ENCODE measurements around the gene CLDN18.

Gene CLDN18
- total RNA-seq: 0 reads per million in 2 donors

DNA sequence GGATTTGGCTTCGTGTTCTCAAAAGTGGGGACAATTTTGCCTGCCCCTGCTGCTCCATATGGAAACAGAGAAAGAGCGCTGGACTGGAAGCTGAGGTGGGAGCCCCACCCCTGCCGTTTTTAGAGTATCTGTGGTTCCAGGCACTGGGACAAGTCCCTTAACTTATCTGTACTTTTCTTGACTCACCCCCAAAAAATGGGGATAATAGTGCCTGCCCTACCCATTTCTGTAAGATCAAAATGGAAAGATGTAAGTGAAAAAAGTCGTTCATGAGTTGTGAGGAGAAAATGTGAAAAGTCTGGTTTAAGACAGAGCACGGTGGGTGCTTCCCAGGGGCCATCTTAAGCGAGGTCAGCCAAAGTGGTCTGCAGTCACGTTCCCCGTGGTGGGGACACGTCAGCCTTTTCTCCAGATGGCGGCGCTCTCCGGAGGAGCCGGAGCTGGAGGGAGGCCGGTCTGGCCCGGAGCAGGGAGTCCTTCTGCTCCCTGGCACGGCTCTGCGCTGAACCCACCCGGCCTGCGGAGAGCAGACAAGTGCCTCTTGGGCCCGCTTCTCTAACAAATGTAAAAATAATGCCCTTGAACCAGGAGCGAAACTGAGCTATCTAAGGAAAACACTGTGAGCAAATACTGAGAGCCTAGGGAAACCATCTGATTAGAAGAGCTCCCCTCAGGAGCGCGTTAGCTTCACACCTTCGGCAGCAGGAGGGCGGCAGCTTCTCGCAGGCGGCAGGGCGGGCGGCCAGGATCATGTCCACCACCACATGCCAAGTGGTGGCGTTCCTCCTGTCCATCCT is at the start of gene CLDN18:
CLDN18 (plus strand) TSS at position 690 of the 797 bp plus-strand sequence; CDS start at position 751, 61 bp downstream.
- DNase-seq: no peak

DNA sequence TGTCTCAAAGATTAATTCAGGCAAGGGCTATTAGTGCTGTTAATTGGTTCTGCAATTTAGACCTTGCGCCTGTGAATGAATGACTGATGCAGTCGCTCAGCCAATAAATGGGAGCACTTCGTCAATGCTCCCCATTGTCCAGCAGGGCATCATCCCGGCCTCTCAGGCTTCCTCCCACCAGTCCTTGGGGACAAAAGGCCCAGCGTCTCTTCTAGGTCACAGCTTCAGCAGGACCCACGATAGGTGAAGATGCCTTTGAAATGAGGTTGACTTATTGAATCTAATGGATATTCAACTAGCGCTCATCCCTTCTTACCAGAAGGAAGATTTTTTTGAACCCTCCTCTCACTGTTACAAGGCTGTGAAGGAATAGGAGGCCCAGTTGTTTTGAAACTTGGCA is 47.7 kb upstream of the CLDN18 start:
- no peak for DNase-seq

DNA sequence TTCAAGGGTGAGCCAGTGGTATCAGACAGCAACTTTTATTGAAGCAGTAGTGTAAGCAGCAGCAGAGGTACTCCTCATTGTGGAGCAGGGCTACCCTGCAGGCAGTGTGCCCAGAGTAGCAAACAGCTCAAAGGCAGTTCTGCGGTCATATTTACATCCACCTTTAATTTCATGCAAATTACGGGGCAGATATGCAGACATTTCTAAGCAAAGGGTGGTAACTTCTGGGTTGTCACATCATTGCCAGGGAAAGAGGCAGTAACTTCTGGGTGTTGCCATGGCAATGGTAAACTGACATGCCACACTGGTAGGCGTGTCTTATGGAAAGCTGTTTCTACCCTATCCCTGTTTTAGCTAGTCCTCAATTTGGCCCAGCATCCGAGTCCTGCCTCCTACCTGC is 46.5 kb upstream of the CLDN18 start:
- no peak for DNase-seq

DNA sequence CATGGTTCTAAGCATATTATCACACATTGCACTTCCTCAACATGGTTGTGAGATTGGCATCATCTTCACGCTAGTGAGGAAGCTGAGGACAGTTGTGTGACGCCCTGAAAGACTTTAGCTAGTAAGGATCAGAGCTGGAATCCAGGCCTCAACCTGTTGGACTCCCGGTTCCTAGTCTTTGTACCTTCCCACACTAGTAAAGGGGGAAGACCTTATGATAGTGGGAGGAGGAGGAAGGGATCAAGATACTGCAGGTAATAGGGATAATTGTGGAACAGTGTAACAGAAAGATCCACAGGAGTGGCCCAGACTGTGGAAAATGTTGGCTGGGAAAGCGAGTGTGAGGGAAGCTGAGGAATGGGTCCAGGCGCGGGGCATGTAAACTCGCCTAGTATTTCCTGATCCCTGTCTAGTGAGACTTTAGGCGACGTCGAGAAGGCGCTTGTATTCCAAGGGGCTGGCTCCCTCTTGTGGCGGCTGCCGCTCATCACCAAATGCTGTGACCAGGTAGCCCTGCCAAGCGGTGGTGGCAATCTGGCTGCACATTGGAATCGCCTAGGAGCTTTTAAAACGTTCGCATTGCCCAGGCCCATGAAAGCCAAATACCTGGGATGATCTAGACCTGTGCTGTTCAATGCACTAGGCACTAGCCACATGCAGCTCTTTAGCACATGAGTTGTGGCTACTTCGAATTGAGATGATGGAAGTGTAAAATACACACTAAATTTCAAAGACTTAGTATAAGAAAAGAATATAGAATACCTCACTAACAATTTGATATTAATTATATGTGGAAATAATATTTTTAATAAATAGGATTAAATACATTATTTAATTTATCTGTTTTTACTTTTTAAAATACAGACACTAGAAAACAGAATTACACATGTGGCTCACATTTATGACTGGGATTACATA is 38.8 kb upstream of the CLDN18 start:
- peak in 3 of 5 experiments; percentile 10 to 43 (median 30) for DNase-seq

DNA sequence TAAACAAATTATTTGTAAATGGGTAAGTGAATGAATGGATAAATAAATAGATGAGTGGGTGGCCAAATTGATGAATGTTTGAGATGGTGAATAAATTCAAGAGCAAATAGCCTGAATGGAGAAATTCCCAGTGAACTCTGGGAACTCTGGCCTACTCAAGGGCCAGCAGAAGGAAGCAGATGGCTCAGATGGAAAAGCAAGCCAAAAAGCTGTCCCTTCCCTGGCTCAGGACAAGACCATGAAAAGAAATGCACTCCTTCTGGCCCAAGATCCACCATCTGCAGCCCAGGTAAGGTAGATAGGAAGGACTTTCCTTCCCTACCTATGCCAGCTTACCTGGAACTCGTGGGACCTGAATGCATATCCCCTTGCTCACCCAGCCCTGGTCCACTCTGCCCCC is 37.6 kb upstream of the CLDN18 start:
- no peak for DNase-seq

DNA sequence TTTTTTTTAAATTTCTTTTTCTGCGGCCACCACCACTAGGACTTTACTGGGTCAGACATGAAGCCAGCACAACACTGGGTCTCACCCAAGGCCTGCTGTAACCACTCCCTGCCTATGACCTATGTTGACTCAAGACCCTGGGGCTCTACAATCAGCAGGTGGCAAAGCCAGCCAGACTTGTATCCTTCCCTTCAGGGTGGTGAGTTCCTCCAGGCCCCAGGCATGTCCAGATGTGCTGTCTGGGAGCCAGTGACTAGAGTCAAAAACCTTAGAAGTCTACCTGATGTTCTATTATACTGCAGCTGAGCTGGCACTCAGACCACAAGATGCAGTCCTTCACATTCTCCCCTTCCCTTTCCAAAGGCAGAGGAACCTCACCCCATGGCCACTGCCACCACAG is 31.6 kb upstream of the CLDN18 start:
- DNase-seq: no peak

DNA sequence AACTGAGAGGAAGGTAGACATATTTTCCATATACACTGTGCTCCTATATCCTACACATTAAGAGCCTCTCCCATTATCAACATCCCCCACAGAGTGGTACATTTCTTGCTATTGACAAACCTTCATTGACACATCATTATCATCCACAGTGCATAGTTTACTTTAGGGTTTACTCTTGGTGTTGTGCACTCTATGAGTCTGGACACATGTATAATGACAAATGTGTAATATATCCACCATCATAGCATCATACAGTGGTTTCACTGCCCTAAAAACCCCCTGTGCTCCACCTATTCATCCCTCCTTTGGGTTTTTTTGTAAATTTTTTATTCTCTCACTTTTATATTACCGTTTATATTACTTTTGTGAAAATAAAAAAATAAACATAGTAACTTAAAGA is 22.2 kb upstream of the CLDN18 start:
- DNase-seq: no peak

DNA sequence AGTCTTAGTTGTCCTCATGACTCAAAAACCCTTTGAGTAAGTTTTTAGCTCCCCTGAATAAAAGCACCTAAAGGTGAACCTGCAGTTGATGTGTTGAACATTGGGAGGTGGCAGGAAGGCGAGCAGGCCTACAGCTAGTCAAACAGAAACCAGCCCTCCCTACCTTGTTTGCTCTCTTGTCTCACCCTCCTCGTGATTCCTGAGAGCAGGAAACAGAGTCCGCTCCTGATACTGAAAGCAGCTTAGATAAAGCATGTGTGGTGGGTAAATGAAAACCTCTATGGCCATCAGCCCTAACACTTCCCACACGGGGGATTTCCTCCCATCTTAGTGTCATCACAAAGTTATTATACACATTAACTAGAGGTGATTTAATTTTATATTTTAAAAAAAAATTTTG is 21.8 kb upstream of the CLDN18 start:
- DNase-seq: peak in 1 of 5 experiments; percentile 6

DNA sequence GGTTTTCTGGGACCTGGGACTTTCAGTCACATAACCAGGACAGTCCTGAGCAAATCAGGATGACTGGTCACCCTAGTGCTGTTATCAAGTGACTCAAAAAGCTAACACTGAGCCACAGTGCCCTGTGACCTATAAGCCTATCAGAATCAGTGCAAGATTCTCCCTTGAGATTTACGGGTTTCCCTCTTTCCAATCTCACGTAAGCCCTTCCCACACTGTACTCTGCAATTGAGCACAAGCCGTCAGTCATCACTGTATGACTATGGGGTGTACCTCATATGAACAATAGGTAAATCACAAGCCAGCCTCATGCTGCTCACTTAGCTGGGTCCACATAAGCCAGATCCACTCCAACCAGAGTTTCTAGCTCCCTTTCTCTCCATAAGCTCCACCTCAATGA is 21.0 kb upstream of the CLDN18 start:
- no peak for DNase-seq

DNA sequence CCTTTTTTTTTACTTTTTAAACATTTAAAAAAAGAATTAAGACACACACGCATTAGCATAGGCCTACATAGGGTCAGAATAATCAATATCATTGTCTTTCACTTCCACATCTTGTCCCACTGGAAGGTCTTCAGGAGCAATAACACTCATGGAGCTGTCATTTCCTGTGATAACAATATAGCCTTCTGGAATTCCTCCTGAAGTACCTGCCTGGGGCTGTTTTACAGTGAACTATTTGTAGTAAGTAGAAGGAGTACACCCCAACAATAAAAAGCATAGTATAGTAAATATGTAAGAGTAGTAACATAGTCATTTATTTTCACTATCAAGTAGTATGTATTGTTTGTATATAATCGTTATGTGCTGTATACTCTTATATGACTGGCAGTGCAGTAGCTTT is 19.5 kb upstream of the CLDN18 start:
- no peak for DNase-seq

DNA sequence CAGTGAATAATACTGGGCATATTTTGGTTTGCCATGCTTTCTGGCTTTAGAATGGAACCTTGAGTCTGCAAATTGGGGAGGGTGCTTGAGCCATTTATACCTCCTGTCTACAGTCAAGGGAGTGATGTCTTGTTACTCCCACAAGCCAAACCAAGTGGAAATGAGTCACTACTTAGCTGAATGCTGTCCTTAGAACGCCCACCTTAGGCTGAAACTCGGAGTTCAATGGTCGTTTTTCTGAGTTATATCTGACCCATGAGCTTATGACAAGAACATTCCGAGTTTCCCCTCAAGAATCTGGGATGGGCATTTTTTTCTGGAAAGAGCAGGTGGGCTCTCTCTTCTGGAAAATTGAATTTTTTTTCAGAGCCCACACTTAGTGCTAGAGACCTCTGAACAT is 17.4 kb upstream of the CLDN18 start:
- DNase-seq: no peak

DNA sequence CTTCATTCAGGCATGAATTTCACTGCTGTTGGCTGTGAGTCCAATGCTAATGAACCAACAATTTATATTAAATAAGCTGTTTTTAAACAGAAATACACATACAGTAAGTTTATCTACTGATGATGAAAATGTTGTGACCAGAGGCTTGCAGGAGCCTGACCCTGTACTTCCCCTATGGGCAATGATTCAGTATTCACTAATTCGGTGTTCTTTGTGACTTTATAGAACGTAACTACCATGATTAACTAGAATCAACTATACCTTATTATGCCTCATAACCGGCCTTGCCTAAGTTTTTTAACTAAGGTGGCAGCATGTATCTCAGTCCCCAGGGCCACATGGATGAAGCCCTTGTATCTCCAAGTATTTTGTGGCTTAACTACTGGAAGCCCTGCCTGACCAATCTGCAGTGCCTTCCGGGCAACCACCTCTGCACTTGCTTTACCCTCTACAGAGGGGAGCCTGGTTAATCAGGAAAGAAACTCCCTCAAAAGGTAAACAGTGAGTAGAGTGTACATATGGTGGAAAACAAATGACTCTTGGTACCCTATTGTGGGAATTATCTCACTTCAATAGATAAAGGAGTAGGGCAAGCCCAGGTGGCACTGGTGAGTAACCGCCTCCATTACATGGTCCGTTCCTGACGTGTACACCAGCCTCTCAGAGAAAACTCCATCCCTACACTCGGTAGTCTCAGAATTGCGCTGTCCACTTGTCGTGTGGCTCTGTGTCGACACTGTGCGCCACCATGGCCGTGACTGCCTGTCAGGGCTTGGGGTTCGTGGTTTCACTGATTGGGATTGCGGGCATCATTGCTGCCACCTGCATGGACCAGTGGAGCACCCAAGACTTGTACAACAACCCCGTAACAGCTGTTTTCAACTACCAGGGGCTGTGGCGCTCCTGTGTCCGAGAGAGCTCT is 11.6 kb upstream of the CLDN18 start:
- DNase-seq: no peak

DNA sequence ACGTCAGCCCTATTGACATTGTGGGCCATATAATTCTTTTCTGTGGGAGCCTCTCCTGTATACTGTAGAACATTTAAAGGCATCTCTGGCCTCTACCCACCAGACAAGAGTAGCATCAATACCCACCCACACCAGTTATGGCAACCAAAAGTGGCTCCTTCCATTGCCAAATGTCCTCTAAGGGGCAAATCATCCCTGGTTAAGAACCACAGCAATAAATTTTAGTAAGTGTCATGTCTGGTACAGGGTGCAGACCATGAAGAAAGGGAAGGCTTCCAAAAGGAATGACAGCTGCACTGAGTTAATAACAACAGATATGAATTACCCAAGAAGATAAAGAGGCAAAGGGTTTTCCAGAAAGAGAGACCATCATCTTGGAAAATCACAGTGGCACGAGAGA is 6.9 kb upstream of the CLDN18 start:
- no peak for DNase-seq

DNA sequence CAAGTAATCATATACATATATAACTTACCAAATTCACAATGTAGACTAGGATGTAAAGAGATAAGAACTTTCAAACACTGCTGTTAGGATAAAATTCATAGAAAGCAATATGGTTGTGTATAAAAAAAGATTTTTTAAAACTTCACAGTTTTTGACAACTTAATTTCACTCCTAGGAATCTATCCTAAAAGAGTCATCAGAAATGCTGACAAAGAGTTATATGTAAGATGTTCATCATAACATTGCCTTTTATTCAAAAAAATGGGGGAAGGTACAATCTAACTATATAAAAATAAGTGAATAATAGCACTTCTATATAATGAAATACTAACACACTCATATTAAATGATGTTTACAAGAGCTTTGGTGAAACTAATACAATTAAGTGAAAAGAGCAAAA is 4.3 kb upstream of the CLDN18 start:
- no peak for DNase-seq

DNA sequence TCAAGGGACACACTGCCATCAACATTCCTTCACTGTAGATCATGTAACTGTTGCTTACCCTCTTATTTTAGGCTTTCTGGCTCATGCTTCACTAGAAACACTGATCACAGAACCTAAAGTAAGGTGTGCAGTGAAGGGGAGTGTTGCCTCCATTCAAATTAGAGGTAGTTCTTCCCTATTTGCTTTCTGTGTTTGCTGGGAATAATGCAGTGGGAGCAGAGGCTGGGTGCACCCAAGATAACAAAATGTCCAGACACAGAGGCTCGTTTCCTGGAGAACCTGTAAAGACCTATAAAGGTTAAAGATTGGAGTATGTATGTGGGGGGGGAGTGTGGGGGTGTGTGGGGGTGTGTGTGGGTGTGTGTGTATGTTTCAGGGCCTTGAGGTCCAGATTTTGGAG is 2.1 kb upstream of the CLDN18 start:
- DNase-seq: no peak

DNA sequence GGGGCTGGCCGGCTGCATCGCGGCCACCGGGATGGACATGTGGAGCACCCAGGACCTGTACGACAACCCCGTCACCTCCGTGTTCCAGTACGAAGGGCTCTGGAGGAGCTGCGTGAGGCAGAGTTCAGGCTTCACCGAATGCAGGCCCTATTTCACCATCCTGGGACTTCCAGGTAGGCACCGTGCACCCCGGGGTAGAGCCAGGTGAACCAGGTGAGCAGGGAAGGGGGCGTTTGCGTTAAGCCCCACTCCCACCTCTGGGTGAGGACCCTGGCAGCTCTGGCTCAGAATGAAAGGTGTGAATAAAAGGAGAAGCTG is 267 bp downstream of the CLDN18 start:
- no peak for DNase-seq

DNA sequence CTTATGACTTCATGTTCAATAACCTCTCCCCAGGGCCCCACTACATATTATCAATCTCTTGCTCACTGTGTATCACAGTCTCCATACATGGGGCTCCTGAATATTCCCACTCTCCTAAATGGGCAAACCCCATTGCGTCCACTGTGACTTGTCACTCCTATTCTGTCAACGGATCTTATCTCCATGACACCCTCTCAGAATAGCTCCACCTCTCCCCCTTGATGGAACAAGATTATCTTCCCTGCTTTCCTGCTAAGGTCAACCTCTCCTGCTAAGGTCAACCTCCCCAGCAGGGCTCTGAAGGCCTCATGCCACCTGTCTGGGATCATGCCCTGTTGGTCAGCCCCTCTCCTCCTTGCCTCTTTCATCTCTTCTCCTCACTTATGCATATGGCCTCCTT is 1.8 kb downstream of the CLDN18 start:
- DNase-seq: no peak

DNA sequence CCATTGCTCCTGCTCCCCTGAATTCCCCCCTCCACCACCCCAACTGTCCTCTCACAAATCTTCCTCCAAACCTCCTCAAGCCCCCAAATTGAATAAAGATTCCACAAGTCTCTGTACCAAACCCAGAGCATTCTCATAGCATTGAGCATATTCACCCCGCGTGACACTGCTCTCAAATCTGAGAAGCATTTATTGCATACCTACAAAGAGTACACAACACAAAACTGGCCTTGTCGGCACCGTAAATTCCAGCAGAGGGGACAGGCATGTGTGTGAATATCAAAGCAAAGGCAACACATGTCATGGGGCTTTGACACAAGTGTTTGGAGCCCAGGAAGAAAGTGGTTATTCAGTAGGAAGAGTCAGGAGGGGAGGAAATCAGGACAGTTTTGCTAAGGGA is 2.6 kb downstream of the CLDN18 start:
- DNase-seq: no peak

DNA sequence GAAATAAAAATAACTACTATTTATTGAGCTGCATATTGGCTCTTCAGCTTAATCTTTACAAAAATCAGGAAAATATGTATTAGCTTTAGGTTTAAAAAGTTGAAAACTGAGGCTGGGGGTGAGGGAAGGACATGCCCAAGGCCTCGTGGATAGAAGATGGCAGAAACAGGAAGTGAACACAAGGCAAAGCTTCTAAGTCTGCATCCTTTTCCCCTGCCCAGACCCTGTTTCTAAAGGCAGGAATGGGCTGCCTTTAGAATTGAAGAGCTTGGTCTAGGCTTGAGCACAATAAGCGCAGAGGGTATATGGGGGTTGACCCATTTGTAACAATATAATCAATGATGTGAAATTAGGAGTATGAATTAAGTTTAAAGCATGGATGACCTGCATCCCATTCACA is 6.1 kb downstream of the CLDN18 start:
- no peak for DNase-seq

DNA sequence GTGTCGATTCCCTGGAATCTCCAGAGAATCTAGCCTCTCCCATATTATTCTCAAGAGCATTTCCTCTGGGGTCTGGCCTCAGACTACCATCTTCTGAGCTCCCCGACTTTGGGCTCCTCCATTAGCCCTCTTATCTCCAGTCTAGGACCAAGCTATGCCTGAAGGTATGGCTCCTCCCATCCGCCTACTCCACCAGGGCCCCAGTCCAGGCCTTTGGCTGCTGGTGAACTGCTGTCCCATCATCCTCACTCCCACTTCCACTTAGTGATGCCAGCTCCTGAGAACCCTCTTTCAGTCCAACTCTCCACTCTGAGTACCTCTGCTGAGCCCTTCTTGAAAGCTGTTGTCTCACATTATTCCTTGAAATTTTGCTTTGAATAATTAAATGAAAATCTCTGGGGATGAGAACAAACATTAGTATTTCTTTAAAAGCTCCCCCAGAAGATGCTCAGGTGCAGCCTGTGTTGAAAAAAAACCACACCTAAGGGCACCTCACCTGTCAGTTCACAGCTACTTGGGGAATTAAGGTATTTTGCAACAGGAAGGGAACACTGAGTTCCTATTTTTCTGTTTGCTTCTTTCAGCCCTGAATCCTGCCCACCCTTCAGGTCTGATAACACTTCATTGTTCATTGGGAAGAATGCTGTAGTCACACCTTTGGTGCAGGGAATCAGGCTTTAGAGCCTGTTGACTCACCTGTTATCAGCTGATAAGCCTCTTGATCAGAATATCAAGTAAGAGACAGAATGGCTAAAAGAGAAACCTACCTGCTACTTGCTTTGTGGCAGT is 9.5 kb downstream of the CLDN18 start:
- DNase-seq: no peak

DNA sequence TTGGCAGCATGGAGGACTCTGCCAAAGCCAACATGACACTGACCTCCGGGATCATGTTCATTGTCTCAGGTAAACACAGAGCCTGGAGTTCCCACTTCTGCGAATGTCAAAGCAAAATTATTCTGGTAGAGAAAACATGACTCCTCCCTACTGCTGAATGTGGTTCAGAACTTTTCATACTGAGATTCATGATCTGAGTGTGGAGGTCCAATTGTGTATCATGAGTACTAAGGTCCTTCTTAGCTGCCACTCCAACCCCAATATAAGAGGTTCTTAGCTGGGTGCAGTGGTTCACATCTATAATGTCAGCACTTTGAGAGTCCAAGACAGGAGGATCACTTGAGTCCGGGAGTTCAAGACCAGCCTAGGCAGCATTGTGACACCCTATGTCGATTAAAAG is 13.8 kb downstream of the CLDN18 start:
- DNase-seq: no peak

DNA sequence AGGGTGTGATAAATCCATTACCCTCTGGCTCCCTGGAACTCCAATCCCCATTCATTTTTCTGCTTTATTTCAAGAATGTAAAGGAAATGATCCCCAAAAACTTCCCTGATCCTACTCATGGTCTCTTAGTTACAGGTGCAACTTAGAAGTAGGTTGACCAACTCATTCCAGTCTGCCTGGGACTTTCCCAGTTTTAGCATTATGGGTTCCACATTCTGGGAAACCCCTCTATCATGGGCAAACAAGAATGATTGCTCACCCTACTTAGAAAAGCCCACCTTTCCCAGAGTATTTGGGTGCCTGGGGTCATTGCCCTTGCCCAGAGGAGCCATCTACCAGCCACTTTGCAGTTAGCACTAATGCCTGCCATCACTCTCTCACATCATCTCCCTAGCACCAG is 15.6 kb downstream of the CLDN18 start:
- DNase-seq: no peak

All from T-helper 2 cell (primary cell).